Upper lobe of left lung (tissue), 4 donors: ENCODE measurements around the gene DGCR8.
A peak's percentile ranks its signal among the peaks of the same experiment; 100 is the strongest.

ENCODE experiments used
- CTCF ChIP-seq, 6 experiments: fragments of 450-650 bp in 4 of 6; fragments of 200-600 bp in 2 of 6; sonication (generic) in 2 of 6; IDR thresholded peaks; one replicate each; pipeline ENCODE4 v1.5.1; 2016 to 2019; ENCODE audit warnings: antibody characterized with exemption in 6 of 6
- POLR2A ChIP-seq, 4 donors: fragments of 450-650 bp; IDR thresholded peaks; one replicate each; pipeline ENCODE4 v1.5.1; 2016 to 2017; ENCODE audit warnings: antibody characterized with exemption in 4 of 4, mild to moderate bottlenecking in 2 of 4
- POLR2AphosphoS5 ChIP-seq, 2 donors: sonication (generic); formaldehyde crosslinking; IDR thresholded peaks; one replicate each; pipeline ENCODE4 v1.5.1; 2017; ENCODE audit warnings: antibody characterized with exemption in 2 of 2

- TF ChIP-seq CTCF (IDR thresholded peaks at IDR 0.05) = peak in 1 of 6 experiments; percentile 9
- TF ChIP-seq POLR2A (IDR thresholded peaks at IDR 0.05) = no peak
- TF ChIP-seq POLR2AphosphoS5 (IDR thresholded peaks at IDR 0.05) = no peak
These were observed 52.0 kb downstream of the DGCR8 start for GRCh38 chr22:20131859-20132685.
